Tibial nerve (tissue), 3 donors: ENCODE data around the gene NKAIN4.

Experiments
- CTCF ChIP-seq, 5 experiments: fragments of 200-600 bp in 3 of 5; fragments of 450-650 bp in 2 of 5; sonication (generic) in 3 of 5; IDR thresholded peaks; one replicate each; pipeline ENCODE4 v1.5.1; 2016 to 2019; ENCODE audit warnings: antibody characterized with exemption in 5 of 5, mild to moderate bottlenecking in 3 of 5, moderate library complexity in 2 of 5
- POLR2A ChIP-seq, 2 donors: fragments of 450-650 bp; IDR thresholded peaks; one replicate each; pipeline ENCODE4 v1.6.1; 2017; ENCODE audit warnings: antibody characterized with exemption in 2 of 2, mild to moderate bottlenecking in 2 of 2, moderate library complexity in 2 of 2

GRCh38 chr20:63275825-63276224, 21.6 kb upstream of the NKAIN4 start:
- TF ChIP-seq POLR2A (IDR thresholded peaks at IDR 0.05) (no peak), CTCF (IDR thresholded peaks at IDR 0.05) (no peak)
